Ovary (tissue), 3 donors: Measurements from ENCODE around the gene CRYBG1.

Experiments used
- CTCF ChIP-seq, 3 donors: fragments of 450-650 bp in 2 of 3; fragments of 200-600 bp in 1 of 3; IDR thresholded peaks; one replicate each; pipeline versions ENCODE4 v1.5.1 to v1.8.0; 2016 to 2022; ENCODE audit warnings: antibody characterized with exemption in 3 of 3, mild to moderate bottlenecking in 1 of 3
- EP300 ChIP-seq: sonication (generic); formaldehyde crosslinking; IDR thresholded peaks from one replicate; pipeline ENCODE4 v1.6.1; 2017; ENCODE audit warnings: antibody characterized with exemption
- POLR2A ChIP-seq: fragments of 450-650 bp; IDR thresholded peaks from one replicate; pipeline ENCODE4 v1.6.1; 2017; ENCODE audit warnings: antibody characterized with exemption, mild to moderate bottlenecking, moderate library complexity
- donor health status: DM: no; HTN: no; CAD: no.

GRCh38 chr6:106513808-106514582 is 153.5 kb downstream of the CRYBG1 start:
- no peak for TF ChIP-seq CTCF (IDR thresholded peaks at IDR 0.05)
- TF ChIP-seq POLR2A = no peak
- no peak for TF ChIP-seq EP300
